ENCODE results near the gene ZFAND3. TPM values are rescaled to one million over a fixed set of nuclear protein-coding genes. Genes with fewer than 3 reads are reported as not detected.

Gene ZFAND3
- polyA plus RNA-seq, 1 experiment, result 15.5 TPM

- CTCF ChIA-PET, result no interaction called here
- Histone ChIP-seq H3K9me3 (ENCODE audit: control insufficient read depth, insufficient read depth, low read length) (peaks cover 6% of the 10 kb centered on the region; the same call in 1 of the 2 replicates), H3K27ac (ENCODE audit: low read depth, low read length) (no peak overlapping the region), H3K4me3 (ENCODE audit: low read depth, low read length) (no peak overlapping the region), H3K27me3 (ENCODE audit: control insufficient read depth, insufficient read depth, low read length) (no peaks in the 10 kb centered on the region)
- no peak for DNase-seq (ENCODE audit: low read depth, low spot score)
- TF ChIP-seq CTCF (IDR thresholded peaks at IDR 0.05; ENCODE audit: low read depth, low read length), result no peak
- POLR2A ChIA-PET, result no interaction called here
Observed at GRCh38 chr6:38161754-38162492, 342.4 kb downstream of the ZFAND3 start.

DNA sequence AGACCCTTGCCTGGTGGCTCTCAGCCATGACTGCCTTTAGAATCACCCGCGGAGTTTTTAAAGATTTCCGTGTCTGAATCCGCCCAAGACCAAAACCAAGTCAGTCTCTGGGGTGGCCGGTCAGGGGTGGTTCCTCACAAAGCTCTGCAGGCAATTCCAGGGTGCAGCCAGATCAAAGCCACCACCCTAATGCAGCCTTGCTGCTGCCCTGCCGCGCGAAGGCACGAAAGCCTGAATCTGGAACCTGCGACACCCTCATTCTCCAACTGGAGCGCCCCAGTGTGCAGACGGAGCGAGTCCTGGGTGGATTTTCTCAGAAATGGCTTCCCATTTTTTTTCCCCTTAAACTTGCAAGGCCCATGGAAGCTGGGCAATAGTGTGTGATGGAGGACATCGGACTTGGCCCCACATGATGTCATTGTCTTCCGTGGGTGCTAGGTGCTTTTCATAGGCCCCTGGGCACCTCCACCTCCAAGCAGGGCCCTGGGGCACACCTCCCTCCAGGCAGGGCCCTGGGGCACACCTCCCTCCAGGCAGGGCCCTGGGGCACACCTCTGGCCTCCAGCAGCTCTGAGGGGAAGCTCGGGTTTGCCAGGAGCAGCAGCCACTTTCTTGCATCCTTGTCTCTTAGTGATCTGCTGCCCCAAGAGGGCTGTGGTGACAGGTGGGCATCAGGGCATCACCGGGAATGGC is 343.1 kb downstream of the ZFAND3 start:
- ChIA-PET POLR2A (no interaction called here), CTCF (no interaction called here)
- TF ChIP-seq CTCF (IDR thresholded peaks at IDR 0.05; ENCODE audit: low read depth, low read length), result no peak
- Histone ChIP-seq H3K27me3 (ENCODE audit: control insufficient read depth, insufficient read depth, low read length) (no peaks in the 10 kb centered on the region), H3K9me3 (ENCODE audit: control insufficient read depth, insufficient read depth, low read length) (peaks cover 6% of the 10 kb centered on the region; the same call in 1 of the 2 replicates), H3K27ac (ENCODE audit: low read depth, low read length) (no peak overlapping the region), H3K4me3 (ENCODE audit: low read depth, low read length) (no peak overlapping the region)
- DNase-seq (ENCODE audit: low read depth, low spot score), result no peak

- DNase-seq (ENCODE audit: low read depth, low spot score), result no peak
- Histone ChIP-seq H3K27me3 (ENCODE audit: control insufficient read depth, insufficient read depth, low read length) (no peaks in the 10 kb centered on the region), H3K27ac (ENCODE audit: low read depth, low read length) (no peak overlapping the region), H3K4me3 (ENCODE audit: low read depth, low read length) (no peak overlapping the region), H3K9me3 (ENCODE audit: control insufficient read depth, insufficient read depth, low read length) (peaks cover 6% of the 10 kb centered on the region; the same call in 1 of the 2 replicates)
- no peak for TF ChIP-seq CTCF (IDR thresholded peaks at IDR 0.05; ENCODE audit: low read depth, low read length)
- ChIA-PET CTCF (no interaction called here), POLR2A (no interaction called here)
Observed at GRCh38 chr6:38163186-38164130, 343.9 kb downstream of the ZFAND3 start.

- ChIA-PET CTCF (no interaction called here), POLR2A (no interaction called here)
- no peak for TF ChIP-seq CTCF (IDR thresholded peaks at IDR 0.05; ENCODE audit: low read depth, low read length)
- DNase-seq (ENCODE audit: low read depth, low spot score), result no peak
- Histone ChIP-seq H3K27me3 (ENCODE audit: control insufficient read depth, insufficient read depth, low read length) (no peaks in the 10 kb centered on the region), H3K9me3 (ENCODE audit: control insufficient read depth, insufficient read depth, low read length) (peaks cover 6% of the 10 kb centered on the region; the same call in 1 of the 2 replicates), H3K27ac (ENCODE audit: low read depth, low read length) (no peak overlapping the region), H3K4me3 (ENCODE audit: low read depth, low read length) (no peak overlapping the region)
Observed at GRCh38 chr6:38164131-38164481, 344.6 kb downstream of the ZFAND3 start.

All from AG04450 (cell line).